ENCODE measurements around the gene LYPD6B.

Gene LYPD6B

DNA sequence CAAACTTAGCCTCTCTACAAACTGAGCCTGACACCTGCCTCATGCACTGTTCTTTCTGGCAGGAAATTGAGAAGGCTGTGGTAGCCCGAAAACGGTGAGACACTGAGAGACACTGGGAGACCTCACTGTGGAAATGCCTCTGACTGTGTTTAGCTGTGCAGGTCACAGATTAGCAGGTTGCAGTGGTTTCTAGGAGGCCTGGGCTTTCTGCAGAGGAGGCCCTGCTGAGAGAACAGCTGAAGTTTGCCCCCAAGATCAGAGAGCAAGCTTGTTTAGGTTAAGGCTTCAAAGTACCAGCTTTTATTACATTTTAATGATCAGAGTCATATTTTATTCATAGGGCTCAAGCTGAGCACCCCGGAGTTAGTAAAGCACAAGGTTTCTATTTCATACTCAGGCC is 223.2 kb downstream of the LYPD6B start:
- DNase-seq: no peak

All from nucleus accumbens (tissue), 56 donors.